GM12892 (cell line): ENCODE measurements around the gene ZIC4.

Experiments used
- POLR2A ChIP-seq: IDR thresholded peaks from 2 replicates; pipeline ENCODE4 v1.6.1; 2011; ENCODE audit warnings: low read depth, low read length, control low read depth
- POLR2AphosphoS5 ChIP-seq: IDR thresholded peaks from 2 replicates; pipeline ENCODE4 v1.6.1; 2011; ENCODE audit warnings: low read depth, low read length, control low read depth

GRCh38 chr3:147360051-147360439 lies 46.3 kb downstream of the ZIC4 start:
- TF ChIP-seq POLR2A (no peak), POLR2AphosphoS5 (no peak)
